Transverse colon (tissue), 4 donors: ENCODE data around the gene SLC16A4. TPM values are rescaled to one million over a fixed set of nuclear protein-coding genes. Genes with fewer than 3 reads are reported as not detected.

ENCODE experiments used
- DNase-seq: peaks from one replicate; pipeline ENCODE4 v3.0.0-alpha.2; 2019
- H3K27ac ChIP-seq, 4 donors: fragments of 200-600 bp; sonication (generic); 2 replicates each; pipeline ENCODE4 v1.5.1; 2016 to 2018; ENCODE audit warnings: inconsistent platforms in 4 of 4
- H3K27me3 ChIP-seq: fragments of 200-600 bp; sonication (generic); 2 replicates; pipeline ENCODE4 v1.5.1; 2017; ENCODE audit warnings: inconsistent platforms
- H3K36me3 ChIP-seq, 4 donors: fragments of 200-600 bp; sonication (generic); 2 replicates each; pipeline ENCODE4 v1.5.1; 2017 to 2019; ENCODE audit warnings: inconsistent platforms in 4 of 4
- H3K4me1 ChIP-seq, 4 donors: fragments of 200-600 bp; sonication (generic); 2 replicates each; pipeline ENCODE4 v1.5.1; 2017 to 2020; ENCODE audit warnings: inconsistent platforms in 4 of 4
- H3K4me3 ChIP-seq, 4 donors: fragments of 200-600 bp; sonication (generic); 1 replicate in 1 of 4; 2 replicates in 3 of 4; pipeline versions ENCODE4 v1.5.1 to v1.6.1; 2017 to 2019; ENCODE audit warnings: inconsistent platforms in 4 of 4
- H3K9me3 ChIP-seq, 2 donors: fragments of 200-600 bp; sonication (generic); 2 replicates each; pipeline ENCODE4 v1.5.1; 2017 to 2019; ENCODE audit warnings: inconsistent platforms in 2 of 2
- EP300 ChIP-seq: sonication (generic); formaldehyde crosslinking; IDR thresholded peaks from one replicate; pipeline ENCODE4 v1.6.1; 2017; ENCODE audit warnings: antibody characterized with exemption, low read depth
- POLR2A ChIP-seq: fragments of 450-650 bp; IDR thresholded peaks from one replicate; pipeline ENCODE4 v1.6.1; 2016; ENCODE audit warnings: antibody characterized with exemption, mild to moderate bottlenecking, moderate library complexity
- POLR2AphosphoS5 ChIP-seq, 3 donors: sonication (generic); formaldehyde crosslinking; IDR thresholded peaks; one replicate each; pipeline ENCODE4 v1.6.1; 2016; ENCODE audit warnings: antibody characterized with exemption in 3 of 3
- WGBS, 2 donors: methylation state at CpG; one replicate each; pipeline ENCODE4 v1.1.5; 2018; ENCODE audit warnings: low coverage in 1 of 2; 5-methylcytosine and 5-hydroxymethylcytosine counted together
- in situ Hi-C, 4 donors: fragments of 200-750 bp; cut with MboI; loops; one replicate each; pipeline versions ENCODE4 v1.15.0 to v1.15.1; 2017; ENCODE audit warnings: low sequenced_read_pairs in 3 of 4, low pct_ligation_motif_present in 1 of 4, low pct_unique_long_range_greater_than_20kb in 1 of 4
- intact Hi-C: fragments of 100-400 bp; cut with DNase I; formaldehyde crosslinking; loops from one replicate; pipeline ENCODE4 v1.15.1; 2023; ENCODE audit warnings: low total_unique reads
- total RNA-seq, 4 donors: library from RNA; depleted of rRNA; stranded (reverse); fragments of >200 nt; gene quantifications; one replicate each; pipeline ENCODE4 v1.1.0, GENCODE V29; 2016
- TF ChIP-seq, protein P1 (sequence below), 5 experiments: fragments of 200-600 bp in 3 of 5; fragments of 450-650 bp in 2 of 5; sonication (generic) in 3 of 5; IDR thresholded peaks; 1 replicate in 2 of 5; 2 replicates in 3 of 5; pipeline ENCODE4 v1.5.1; 2016 to 2017; ENCODE audit warnings: antibody characterized with exemption in 5 of 5, inconsistent platforms in 3 of 5, mild to moderate bottlenecking in 2 of 5, moderate library complexity in 1 of 5

The SLC16A4 gene
- total RNA-seq, 4 donors from 2014 or later, result 1.4 to 3.7 (median 3.2) TPM; not detected in 1

GRCh38 chr1:110394493-110394820 lies 3.6 kb upstream of the SLC16A4 start:
- peaks cover 0 to 19% (median 10%) of the 10 kb centered on the region in 4 donors for H3K4me1 ChIP-seq
- H3K9me3 ChIP-seq, result no peaks in the 10 kb centered on the region
- H3K27me3 ChIP-seq, result no peaks in the 10 kb centered on the region
- no peak overlapping the region for H3K4me3 ChIP-seq
- H3K27ac ChIP-seq, result peak overlapping the region; percentile 41 to 55 (median 53)
- in situ Hi-C loops, result no loop called here
- peaks cover 0 to 5% (median 0%) of the 10 kb centered on the region in 4 donors for H3K36me3 ChIP-seq
- intact Hi-C loops, result no loop called here
- DNase-seq, result no peak
- TF ChIP-seq, protein P1, sequence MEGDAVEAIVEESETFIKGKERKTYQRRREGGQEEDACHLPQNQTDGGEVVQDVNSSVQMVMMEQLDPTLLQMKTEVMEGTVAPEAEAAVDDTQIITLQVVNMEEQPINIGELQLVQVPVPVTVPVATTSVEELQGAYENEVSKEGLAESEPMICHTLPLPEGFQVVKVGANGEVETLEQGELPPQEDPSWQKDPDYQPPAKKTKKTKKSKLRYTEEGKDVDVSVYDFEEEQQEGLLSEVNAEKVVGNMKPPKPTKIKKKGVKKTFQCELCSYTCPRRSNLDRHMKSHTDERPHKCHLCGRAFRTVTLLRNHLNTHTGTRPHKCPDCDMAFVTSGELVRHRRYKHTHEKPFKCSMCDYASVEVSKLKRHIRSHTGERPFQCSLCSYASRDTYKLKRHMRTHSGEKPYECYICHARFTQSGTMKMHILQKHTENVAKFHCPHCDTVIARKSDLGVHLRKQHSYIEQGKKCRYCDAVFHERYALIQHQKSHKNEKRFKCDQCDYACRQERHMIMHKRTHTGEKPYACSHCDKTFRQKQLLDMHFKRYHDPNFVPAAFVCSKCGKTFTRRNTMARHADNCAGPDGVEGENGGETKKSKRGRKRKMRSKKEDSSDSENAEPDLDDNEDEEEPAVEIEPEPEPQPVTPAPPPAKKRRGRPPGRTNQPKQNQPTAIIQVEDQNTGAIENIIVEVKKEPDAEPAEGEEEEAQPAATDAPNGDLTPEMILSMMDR (IDR thresholded peaks at IDR 0.05), result no peak
- TF ChIP-seq POLR2A, result no peak
- TF ChIP-seq EP300, result no peak
- TF ChIP-seq POLR2AphosphoS5 (IDR thresholded peaks at IDR 0.05), result no peak
- 93% methylated on average over 3 of the region's 3 CpGs for WGBS, 2 donors

DNA sequence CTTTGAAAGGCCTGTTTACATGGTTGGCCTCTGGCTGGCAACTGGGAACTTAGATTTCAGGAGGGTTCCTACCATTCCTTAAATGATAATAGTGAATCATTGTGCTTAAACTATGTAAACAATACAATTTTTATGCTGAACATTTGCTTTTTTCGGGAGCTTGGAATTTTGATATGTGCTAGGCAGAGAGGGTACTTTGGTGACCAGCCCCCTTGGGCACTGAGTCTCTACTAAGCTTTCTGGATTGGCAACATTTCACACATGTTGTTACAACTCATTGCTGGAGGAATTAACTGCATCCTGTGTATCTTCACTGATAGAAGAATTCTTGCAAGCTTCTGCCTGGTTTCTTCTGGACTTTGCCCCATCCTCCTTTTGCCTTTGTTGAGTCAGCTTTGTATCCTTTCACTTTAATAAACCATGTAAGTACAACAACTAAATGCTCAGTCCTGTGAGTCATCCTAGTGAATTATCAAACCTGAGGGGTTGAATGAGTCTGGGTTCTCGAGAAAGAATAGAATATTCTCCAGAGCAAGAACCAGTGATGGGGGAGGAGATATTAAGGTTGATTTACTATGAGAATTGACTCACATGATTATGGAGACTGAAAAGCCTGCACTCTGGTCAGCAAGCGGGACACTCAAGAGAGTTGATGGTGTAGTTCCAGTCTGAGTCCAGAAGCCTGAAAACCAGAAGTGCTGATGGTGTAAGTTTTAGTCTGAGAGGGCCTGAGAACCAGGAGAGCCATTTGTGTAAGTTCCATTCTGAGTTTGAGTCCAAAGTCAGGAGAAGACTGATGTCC lies 3.1 kb upstream of the SLC16A4 start:
- 55 to 80% methylated on average over 1 to 3 of the region's 3 CpGs for WGBS, 2 donors
- Histone ChIP-seq H3K36me3 (peaks cover 0 to 2% (median 0%) of the 10 kb centered on the region in 4 donors), H3K9me3 (no peaks in the 10 kb centered on the region), H3K27me3 (no peaks in the 10 kb centered on the region), H3K4me1 (peaks cover 0 to 19% (median 10%) of the 10 kb centered on the region in 4 donors), H3K27ac (peak overlapping the region; percentile 41 to 55 (median 53)), H3K4me3 (no peak overlapping the region)
- in situ Hi-C loops, result no loop called here
- intact Hi-C loops, result no loop called here
- TF ChIP-seq, protein P1 (IDR thresholded peaks at IDR 0.05), result no peak
- TF ChIP-seq EP300, result no peak
- TF ChIP-seq POLR2AphosphoS5 (IDR thresholded peaks at IDR 0.05), result peak in 1 of 3 donors; percentile 14
- TF ChIP-seq POLR2A, result no peak
- peak; percentile 32 for DNase-seq

GRCh38 chr1:110393286-110393685 lies 2.5 kb upstream of the SLC16A4 start:
- WGBS, 2 donors, result 76 to 89% methylated on average over 2 of the region's 2 CpGs
- Histone ChIP-seq H3K9me3 (no peaks in the 10 kb centered on the region), H3K4me1 (peaks cover 0 to 19% (median 10%) of the 10 kb centered on the region in 4 donors), H3K4me3 (no peak overlapping the region), H3K36me3 (no peaks in the 10 kb centered on the region), H3K27me3 (no peaks in the 10 kb centered on the region), H3K27ac (peak overlapping the region; percentile 33 to 55 (median 53))
- intact Hi-C loops, result no loop called here
- DNase-seq, result no peak
- TF ChIP-seq, protein P1 (IDR thresholded peaks at IDR 0.05), result no peak
- TF ChIP-seq POLR2A, result no peak
- no peak for TF ChIP-seq EP300
- TF ChIP-seq POLR2AphosphoS5 (IDR thresholded peaks at IDR 0.05), result no peak
- in situ Hi-C loops, result no loop called here

DNA sequence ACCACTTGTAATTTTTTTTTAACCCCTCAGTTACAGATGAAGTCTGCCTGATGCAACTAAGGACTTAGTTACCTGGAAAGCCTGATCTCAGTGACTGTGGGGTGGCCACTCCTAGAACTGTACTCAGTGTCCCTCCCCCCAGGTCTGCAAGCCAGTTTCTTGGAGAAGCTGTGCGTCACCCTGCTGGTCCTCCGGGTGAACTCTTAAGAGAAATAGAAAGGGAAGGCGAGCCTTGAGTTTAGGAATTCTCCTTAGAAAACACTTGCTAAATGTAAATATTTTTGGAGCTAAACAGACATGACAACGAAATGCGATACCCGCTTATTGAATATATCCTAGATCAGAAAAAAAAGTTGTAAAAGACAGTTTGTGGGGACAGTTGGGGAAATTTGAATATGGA lies 730 bp downstream of the SLC16A4 start:
- peak overlapping the region; percentile 34 to 40 (median 37) for H3K27ac ChIP-seq
- peaks cover 0 to 27% (median 10%) of the 10 kb centered on the region in 4 donors for H3K4me1 ChIP-seq
- TF ChIP-seq POLR2AphosphoS5 (IDR thresholded peaks at IDR 0.05) (no peak), EP300 (no peak), POLR2A (no peak)
- no peaks in the 10 kb centered on the region for H3K36me3 ChIP-seq
- WGBS, 2 donors, result 71 to 79% methylated on average over 4 to 6 of the region's 6 CpGs
- H3K27me3 ChIP-seq, result no peaks in the 10 kb centered on the region
- peak; percentile 17 for DNase-seq
- in situ Hi-C loops (no loop called here), intact Hi-C loops (no loop called here)
- H3K9me3 ChIP-seq, result no peaks in the 10 kb centered on the region
- peak overlapping the region in 1 of 4 donors; percentile 0 for H3K4me3 ChIP-seq
